T-helper 2 cell (primary cell): ENCODE results near the gene HEPACAM.

Source experiments
- DNase-seq, 5 experiments: peaks; one replicate each; pipeline versions ENCODE4 v3.0.0 to v3.0.0-alpha.2; 2012 to 2022

The HEPACAM gene

DNA sequence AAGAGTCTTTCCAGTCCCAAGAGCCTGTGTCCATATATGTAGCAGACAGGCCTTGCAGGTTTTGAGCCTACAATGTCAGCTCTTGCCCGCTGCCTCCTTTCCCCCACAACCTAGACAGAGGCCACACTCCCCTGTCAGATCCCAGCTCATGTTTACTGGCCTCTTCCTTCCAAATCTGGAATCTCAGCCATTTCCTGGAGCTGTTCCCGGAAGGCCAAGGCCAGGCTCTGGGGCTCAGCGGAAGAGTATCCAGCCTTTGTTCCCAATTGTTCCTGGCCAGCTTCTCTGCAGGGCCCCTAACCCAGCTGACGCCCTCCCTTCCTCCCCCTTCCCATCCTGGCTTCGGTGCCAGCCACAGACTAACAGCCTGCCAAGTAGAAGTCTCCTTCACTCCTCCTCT is 37.1 kb downstream of the HEPACAM start:
- no peak for DNase-seq

DNA sequence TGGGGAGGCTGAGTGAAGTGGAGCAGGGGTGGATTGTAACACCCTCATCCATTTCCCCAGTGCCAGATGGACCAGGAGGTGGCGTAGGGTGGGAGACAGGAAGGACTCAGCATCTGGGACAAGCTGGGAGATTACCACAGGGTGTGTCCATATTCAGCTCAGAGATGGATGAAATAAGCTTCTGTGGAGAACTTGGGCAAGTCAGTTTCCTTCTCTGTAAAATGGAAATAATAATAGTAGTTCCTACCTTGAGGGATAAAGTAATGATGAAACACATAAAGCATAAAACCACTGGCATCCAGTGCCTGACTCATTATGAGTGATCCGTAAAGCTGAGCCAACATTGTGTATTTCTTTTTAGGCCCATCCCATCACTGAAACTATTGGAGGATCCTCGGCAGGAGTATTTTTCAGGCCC is 37.6 kb downstream of the HEPACAM start:
- DNase-seq: no peak

DNA sequence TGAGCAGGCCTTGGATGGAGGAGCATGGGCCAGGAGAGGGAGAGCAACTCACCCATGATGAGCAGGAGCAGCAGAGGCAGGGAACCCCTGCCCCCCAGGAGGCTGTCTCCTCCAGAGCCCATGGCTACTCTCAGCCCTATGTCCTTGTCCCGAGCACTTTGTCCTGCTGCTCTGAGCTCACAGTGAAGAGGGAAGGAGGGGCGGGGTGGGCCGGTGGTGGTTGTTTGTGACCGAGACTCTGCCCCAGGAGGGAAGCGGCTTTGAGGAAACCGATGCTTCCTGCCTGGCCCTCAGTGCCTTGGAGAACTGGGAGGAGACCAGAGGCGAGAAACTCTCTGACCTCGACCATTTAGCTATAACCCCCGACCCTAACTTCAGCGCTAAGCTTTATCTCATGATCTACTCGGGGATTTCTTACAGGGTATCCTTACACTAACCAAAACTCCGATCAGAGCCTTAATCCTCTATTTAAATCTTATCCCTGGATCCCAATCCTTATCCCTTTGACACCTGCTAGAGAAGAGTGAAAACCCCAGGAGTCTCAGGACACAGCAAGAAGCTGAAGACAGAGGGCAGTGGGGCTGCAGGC is 38.1 kb downstream of the HEPACAM start, which contains the start of gene ROBO4:
ROBO4 (minus strand) TSS at position 192 of the 589 bp plus-strand sequence; CDS start at position 122, 70 bp downstream.
- DNase-seq: no peak

DNA sequence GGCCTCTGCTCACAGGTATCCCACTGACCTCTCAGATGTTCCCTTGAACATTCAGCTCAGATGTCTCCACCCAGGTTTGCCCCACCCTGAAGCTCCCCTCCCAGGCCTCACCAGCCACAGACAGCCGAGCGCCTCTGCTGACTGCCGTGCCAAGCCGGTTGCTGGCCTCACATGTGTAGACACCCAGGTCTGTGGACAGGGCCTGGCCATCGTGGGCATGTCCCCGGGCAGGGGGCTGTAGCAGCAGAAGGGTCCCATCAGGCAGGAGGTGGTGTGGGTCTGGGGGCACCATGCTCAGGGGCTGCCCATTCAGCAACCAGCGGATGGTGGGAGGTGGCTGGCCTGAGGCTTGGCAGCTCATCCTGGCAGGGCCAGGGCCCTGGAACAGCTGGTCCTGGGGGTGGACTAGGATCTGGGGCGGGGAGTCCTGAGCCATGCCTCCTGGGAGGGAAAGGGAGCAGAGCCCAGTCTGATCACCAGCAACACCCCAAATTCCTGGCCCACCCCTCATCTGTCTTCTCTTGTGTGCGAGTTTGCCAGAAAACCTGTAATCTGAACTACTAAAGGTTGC is 38.9 kb downstream of the HEPACAM start:
- DNase-seq: no peak

DNA sequence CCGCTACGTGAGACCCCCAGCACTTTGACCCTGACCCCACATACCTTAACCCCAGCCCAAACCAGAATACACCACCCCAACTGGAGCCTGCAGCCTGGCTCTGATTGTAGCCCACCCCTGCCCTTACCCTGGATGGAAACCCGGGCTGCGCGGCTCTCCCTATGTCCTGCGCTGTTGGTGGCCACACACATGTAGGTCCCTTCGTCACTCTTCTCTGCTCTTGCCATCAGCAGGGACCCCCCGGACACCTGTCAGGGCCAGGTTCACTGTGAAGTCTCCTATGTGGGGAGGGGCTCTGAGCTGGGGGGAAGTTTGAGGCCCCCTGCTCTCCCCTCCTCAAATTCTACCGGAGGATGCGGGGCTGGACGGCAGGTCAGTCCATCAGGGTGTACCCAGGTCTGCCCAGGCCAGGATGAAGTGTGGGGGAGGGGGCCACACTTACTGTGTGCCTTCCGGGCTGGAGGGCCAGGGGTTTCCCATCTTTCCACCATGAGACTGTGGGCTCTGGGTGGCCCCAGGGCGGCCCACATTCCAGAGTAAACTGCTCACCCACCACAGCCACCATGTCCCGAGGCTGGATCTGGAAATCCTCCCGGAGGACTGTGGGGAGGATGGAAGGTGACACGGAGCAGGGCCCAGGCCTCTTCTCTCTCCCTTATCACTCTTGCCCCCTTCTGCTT is 39.6 kb downstream of the HEPACAM start:
- DNase-seq: no peak

DNA sequence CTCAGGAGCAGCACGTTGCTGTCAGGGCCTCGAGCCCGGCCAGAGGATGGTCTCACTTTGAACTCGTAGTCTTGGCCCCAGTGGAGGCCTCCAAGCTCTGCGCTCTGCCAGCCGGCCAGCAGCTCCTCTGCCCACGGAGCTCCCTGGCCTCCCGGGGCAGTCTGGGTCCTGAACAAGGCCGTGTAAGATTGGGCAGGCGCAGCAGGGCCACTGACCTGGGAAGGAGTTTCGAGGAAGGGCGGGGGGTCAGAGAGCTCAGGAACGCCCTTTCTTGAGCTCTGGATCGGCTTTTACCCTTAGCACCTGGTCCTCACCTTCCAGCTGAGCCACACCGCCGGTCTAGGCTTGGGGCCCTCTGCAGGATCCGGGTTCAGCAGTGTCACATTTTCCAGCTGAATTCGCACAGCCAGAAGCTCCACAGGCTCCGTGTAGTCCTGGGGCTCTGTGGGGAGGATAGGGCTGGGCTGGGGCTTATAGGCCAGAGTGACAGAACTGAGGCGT is 40.3 kb downstream of the HEPACAM start:
- no peak for DNase-seq

DNA sequence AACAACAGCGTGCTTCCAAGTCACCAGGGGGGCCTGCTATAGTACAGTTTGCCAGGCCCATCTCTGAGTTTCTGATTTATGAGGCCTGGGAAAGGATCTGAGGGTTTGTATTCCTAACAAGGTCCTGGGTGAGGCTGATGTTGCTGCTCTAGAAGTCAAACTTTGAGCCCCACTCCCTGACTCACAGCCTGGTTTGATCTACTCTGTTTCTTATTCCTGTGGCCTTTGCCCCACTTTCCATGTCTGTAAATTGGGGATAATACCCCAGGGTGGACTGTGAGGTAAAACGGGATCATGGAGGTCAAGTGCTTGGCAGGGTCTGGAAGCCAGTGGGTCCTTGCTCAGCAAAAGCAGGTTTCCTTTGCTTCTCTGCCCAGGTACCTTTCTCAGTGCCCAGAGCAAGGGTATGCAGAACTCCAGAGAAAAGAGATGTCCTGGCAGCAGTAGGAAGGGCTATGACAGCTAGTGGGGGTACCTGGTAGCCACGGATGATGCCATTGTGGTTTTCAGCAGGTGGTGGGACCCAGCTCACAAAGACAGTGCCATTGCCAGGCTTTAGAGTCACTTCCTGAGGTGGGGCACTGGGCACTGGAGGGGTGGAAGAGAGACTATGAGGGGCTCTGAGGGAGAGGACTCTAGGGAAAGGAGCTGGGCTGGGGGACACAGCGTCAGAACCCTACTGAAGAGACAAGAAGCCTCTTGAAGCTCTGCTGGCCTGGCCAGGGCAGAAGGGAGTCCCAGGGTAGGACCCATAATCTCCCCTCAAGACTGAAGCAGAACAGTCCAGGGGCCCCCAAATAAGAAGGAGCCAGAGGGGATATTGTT is 41.0 kb downstream of the HEPACAM start:
- DNase-seq: no peak

DNA sequence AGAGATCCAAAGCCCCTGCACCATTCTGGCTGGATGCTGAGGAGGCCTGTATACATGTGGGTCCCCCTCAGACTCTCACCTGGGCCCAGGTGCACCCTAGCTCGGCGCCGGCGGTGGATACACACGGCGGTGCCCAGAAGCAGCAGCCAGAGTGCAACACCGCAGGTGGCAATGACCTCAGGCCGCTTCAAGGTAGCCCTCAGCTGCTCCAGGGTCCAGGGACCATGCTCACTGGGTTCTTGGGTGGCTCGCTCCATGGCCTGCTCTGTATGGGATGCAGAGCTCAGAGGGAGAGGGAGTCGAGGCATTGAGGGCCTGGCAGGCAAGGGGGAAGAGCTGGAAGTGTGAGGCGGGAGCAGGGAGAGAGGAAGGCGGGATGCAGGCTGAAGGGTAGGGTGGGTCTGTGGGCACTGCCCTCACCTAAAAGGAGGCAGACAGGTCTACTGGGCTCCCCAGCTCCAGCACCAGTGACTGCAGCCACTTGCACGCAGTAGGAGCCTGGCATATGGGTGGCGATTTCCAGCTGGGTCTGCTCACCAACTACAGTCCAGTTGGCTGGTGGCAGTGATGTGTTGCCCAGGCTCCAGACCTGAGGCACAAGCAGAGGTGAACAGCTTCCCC is 42.0 kb downstream of the HEPACAM start:
- no peak for DNase-seq

DNA sequence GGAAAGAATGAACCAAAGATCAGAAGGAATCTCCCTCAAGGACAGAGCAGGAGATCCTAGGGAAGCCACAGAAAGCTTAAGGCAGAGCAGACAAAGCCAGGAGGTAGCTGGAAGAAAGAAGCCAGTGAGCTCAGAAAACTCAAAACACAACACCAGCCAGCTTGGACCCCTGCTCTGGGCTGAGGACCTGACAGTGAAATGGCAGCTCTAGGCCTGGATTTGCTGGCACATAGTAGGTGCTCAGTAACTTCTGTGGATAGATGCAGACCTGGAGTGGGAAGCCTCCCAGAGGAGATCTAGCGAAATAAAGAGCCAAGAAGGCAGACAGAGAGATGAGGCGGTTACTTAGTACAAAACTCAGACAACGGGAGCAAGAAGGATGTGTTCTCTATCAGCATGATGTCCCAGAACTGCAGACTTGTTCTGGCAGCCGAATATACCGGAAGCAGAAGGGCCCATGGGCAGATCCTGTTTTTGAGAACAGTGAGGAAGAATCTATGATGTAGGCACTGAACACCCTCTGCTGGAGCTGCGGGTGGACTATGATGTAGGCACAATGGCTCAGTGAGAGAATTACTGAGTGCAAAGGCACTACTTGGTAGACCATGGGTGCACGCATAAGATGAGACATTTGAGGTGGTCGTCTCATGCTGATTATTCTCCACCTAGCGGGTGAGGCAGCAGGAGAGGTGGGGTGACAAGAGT is 42.9 kb downstream of the HEPACAM start:
- DNase-seq: no peak

DNA sequence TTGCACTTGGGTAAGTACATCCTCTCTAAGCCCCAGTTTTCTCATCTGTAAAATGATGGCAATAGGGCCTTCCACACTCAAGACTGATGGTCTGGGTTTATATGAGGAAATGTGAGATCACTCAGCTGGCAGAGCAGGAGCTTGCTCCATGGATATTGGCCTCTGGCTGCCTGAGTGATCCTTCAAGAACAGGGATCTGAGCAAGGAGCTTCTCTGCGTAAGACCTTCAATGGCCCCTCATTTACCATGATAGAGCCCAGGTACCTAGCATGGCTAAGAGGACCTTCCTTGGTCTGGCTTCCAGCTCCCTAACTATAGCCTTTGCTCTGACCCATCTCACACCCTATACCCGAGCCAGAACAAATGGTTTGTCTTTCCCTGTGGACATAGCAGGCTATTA is 43.7 kb downstream of the HEPACAM start:
- no peak for DNase-seq

DNA sequence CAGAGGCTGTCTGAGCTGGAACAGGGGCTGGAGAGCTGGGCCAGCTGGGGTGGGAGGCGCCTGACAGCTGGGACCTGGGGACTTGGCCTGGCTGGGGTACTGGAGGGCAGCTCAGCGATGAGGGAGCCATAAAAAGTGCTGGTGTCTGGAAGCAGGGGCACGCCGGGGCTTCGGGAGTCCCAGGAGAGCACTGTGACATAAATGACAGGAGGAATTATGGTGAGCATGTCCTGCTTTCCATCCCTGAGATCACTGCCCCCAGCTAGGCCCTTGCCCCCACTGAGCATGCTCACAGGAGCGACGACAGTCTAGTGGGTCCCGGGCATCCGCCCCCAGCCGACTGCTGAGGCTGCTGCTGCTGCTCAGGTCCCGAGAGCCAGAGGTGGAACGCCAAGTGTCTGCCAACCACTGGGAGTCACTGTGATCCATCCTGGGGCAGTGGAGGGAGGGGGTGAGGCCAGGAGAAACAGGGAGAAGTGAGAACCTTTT is 44.4 kb downstream of the HEPACAM start:
- no peak for DNase-seq

DNA sequence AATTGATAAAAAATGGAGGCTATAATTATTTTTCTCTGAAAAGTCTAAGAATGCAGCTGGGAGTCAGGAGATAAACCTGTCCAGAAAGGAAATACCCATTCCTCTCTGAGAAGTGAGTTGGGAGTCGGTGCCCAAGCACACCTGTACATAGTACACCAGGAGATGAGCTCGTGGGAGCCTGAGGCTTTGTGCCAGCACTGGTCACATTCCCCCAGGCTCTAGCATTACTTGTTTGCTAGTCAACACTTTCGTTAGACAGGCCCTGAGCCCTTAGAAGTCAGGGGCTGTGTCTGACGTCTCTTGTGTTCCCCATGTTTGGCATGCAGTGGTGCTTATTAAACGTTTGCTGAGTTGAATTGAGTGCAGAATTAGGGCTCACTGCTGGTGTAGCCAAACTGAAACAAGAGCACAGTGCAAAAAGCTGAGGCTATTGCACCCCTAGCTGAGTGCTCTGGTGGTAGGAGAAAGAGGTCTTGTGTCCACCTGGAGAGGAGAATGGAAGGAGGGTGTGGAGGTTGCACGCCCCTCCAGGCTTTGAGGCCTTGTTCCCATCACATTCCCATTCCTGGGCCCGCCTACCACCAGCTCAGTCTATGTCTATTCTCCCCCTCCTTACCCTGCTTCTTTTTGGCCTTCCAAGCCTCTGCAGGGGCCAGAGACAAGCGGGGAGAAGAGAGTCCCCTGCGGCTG is 45.0 kb downstream of the HEPACAM start:
- DNase-seq: no peak

DNA sequence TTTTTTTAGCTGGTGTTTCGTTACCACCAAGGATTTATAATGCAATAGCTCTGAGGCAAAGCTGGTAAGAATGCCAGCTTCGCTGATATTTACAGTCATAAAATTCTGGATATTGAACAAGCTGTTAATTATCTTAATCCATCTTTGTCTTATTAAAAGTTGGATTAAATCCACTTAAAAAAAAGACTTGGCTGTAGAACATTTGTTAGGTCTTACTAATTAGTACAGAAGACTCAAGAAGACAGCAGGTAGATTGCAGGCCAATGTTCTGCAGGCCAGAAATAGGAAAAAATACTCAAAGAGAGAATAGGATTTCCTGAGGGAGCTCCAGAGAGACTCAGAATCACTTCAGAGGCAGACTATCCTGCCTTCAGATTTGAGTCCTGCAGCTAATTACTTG is 45.7 kb downstream of the HEPACAM start:
- no peak for DNase-seq

DNA sequence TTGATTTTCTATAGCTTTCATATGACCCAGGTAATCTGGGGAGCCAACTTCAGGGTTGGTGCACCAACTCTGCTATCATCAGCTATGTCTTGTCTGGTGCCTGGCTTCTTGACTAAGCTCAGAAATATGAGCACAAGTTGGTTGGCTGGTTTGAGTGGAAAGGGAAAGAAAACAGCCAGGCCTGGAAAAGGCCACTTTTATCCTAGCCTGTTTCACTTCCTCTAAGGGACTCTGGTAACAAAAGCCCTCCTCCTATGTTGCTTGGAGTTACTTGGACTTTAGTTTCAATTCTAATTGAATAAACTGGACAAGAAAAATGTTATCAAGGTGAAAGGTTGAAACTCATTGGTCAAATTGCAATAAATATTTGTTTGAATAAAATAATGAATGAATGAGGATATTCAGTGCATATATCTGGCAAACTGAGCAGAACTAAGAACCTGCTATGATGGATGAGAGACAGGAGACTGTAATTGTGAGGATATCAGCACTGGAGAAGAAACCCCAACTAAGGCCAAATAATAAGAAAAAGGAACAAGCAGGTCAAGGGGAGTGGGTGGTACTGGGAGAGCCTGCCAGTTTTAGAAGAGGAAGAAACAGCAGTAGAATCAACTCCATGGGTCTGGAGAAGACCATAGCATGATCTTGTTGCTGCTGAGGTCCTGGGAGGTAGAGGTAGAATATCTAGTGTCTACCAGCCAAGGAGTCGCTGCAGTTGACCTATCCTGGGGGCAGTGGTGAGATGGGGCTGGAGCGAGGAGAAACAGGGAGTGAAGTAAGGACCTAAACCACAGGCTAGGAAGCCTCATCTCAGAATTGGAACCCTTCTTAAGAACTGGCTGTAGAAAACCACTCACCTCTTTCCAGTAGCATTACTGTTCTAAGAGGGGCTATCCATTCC is 46.4 kb downstream of the HEPACAM start:
- DNase-seq: no peak

DNA sequence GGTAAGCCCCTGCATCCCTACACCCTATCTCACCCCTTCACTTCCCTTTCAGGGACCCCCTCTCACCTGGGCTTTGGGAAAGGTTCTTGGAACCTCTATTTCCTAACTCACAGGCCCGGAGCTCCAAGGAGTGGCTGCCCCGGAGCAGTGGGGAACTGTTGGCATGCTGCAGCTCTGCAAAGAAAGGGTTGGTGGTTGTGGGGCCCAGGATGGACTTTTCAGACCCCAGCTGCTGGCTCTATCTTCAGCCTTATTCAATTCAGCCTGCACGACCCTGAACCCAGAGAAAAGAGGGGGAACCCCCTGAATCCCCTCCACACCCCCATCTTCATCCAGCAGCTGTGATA is 48.2 kb downstream of the HEPACAM start:
- no peak for DNase-seq

DNA sequence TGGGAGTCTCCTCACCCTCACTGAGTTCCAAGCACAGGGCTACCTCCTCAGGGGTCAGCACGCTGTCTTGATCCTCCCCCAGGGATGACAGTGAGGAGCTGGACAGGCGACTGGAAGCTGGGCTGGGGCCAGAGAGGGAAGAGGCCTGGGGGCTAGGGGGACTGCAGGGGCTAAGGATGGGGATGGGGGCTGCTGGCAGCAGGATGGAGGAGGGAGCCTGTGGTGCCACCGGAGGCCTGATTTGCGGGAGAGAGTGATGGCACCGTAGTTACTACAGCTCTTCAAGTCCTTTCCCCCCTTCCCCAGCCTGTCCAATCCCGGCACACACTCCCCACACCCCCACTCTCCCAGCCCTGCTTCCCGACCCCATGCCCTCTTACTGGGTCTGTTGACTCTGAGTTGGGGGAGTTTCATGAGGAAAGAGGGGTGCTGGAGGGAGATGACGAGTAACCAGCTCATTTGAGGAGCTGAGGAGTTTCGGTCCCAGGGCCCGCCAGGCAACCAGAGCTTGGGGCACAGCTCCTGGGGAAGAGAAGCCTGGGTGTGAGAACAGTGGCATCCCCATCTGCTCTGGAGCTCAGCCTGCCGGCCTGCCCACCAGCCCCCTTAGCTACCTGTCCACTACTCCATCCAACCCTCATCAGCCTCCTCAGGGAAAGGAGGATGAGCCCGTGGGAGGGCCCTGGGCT is 48.7 kb downstream of the HEPACAM start:
- DNase-seq: no peak

DNA sequence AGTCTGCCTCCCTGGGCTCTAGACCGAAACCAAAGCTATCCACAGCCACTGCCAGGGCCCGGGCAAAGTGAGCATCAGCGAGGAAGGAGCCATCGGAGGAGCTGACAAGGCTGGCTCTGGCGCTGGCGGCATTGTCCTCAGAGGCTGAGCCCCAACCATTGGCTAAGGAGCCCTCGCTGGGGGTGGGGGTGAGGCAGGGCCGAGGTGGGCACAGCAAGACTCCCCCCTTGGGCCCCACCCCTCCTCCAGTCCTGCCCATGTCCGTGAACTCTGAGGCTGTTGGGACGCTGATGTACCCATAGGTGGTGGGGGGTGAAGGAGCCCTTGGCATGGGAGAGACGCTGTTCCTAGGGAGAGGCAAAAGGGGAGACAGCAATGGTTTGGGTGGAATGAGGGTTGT is 49.4 kb downstream of the HEPACAM start:
- no peak for DNase-seq

DNA sequence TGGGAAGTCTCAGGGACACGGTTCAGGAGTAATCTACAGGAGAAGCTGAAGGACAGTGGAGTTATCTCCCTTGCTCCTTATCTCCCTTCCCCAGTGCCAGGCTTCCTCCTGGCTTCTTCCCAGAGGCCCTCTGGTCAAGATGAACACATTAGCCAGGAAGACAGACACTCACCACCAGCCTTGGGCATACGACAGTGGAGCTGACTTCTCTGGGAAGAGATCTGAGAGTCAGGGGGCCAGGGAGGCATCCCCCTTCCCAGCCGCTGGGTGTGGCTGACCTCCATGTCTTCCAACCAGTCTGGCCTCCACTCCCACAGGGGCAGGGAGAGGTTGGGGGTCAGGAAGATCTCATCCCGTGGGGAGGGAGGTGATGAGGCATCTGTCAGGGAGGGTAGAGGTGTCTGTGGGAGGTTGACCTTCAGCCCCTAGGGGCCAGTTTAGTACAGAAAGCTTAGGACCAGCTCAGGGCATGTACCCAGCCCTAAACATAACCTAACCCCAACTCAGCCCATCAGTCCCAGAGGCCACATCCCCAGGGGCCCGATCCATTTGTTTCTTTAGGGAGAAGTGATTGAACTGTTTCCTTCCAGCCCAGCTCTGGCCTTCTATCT is 50.9 kb downstream of the HEPACAM start:
- no peak for DNase-seq

DNA sequence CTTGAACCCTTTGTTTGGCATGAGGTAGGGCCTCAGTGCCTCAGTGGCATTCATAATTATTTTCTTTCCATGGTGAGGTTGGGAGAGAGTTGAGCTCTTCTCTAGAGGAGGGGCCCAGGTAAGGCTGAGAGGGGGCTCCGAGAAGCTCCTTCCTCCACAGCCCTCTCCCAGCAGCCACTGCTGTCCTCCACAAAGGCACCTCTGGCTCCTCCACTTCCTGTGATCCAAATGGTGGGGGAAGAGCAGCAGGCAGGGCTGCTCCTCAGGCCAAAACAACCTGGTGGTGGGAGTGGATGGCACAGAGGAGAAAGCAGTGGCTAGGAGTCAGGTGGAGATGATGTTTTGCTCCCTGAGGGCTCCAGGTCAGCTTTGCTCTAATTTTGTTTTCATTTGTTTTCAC is 51.5 kb downstream of the HEPACAM start:
- DNase-seq: no peak
